GM12801 (cell line): ENCODE measurements around the gene SGPL1.

Experiments used
- TF ChIP-seq, protein P1 (sequence below): IDR thresholded peaks from one replicate; pipeline ENCODE4 v1.5.1; 2011; ENCODE audit warnings: control low read depth; ENCODE audit not compliant: insufficient read length; ENCODE audit errors: extremely low read depth

Gene SGPL1

DNA sequence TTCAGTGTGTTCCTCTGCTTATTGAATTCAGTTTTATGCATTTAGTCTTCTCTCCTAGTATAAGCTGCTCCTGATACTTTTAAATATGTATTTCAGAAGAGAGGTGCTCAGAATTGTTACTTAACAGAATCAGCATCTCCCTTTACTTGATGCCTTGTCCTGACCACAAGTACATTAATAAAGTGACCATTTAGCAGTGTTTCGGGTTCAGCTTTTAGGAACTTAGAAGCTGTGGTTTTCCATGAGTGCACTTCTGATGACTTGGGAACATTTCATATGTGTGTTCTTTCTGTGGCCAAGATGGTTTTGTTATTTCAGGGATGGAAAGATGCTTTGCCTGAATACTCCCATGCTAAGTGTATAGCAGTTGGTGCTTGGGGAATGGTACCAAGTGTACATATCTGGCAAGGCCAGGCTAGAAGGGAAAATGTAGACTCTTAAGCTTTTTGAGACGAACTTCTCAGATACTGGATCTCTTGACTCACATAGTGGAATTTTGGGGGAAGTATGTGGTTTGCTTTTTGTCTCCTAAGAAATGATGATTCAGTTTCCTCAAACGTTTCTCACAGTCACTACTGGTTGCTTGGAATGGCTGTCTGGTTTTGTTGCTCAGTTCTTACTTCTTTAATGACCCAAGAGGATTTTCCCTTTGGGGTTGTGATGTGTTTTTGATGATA is 17.2 kb downstream of the SGPL1 start:
- TF ChIP-seq, protein P1, sequence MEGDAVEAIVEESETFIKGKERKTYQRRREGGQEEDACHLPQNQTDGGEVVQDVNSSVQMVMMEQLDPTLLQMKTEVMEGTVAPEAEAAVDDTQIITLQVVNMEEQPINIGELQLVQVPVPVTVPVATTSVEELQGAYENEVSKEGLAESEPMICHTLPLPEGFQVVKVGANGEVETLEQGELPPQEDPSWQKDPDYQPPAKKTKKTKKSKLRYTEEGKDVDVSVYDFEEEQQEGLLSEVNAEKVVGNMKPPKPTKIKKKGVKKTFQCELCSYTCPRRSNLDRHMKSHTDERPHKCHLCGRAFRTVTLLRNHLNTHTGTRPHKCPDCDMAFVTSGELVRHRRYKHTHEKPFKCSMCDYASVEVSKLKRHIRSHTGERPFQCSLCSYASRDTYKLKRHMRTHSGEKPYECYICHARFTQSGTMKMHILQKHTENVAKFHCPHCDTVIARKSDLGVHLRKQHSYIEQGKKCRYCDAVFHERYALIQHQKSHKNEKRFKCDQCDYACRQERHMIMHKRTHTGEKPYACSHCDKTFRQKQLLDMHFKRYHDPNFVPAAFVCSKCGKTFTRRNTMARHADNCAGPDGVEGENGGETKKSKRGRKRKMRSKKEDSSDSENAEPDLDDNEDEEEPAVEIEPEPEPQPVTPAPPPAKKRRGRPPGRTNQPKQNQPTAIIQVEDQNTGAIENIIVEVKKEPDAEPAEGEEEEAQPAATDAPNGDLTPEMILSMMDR: no peak

DNA sequence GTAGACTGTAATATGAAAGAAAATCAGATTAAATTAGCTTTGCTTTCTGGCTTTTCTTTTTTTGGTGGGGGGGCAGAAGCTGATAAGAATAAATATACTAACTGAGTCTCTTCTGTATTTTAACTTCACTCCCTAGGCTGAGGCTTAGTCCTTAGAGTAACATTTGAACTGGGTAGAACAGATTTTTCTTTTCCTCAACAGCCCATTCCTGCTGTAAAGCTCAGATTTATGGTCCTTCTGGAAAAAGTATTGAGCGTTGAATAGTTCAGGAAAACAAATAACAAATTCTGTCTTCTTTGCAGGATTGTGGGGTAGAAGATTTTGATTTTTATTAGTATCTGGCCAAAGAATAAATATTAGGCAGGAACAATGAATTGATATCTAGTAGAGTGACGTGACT is 17.9 kb downstream of the SGPL1 start:
- TF ChIP-seq, protein P1: no peak

DNA sequence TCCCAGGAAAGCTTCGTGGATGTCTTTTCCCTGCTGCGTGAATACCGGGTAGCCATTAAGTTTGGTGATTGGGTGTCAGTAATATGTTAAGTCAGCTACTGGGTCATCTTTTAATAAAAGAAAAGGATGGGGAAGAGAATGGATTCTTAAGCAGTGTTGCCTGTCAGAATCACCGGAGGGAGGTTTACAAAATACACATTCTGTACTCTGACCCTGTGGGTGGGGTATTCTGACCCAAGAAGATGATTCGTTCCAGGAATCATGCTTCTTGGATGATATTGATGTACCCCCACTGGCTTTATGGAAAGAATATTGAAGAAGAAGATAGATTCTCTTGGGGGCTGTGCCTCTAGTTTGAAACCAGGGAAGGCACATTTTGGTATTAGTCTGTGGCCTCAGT is 18.3 kb downstream of the SGPL1 start:
- TF ChIP-seq, protein P1: no peak

DNA sequence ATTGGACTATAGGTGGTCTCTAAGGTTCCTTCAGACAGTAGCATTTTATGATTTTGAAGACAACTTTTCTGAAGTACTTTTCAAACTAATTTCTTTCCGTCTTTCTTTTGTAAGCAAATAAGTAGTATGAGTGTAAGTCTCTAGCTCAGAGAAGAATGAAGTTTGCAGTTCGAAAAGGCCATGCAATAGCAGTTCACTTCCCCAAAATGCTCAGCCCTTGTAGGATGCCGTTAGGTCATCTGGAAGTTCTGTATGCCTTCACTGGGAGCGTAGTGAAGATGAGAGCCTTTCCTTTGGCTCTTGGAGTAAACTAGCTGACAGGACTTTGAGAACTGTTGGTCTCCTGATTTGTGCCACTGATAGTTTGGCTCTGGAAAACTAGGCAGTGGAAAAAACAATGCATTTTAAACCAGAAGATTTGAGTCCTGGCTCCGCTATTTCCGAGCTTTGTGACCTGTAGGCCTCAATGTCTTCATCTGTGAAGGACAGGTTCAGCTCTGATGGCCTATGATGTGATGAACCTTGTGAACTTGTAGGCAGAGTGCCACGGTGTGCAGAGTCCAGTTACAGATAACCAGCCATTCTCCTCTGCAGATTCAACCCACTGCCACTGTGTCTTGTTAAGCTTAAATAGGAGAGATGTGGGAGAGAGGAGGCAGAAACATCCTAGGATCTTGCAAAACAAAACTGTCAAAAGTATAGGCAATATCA is 18.8 kb downstream of the SGPL1 start:
- TF ChIP-seq, protein P1: no peak

DNA sequence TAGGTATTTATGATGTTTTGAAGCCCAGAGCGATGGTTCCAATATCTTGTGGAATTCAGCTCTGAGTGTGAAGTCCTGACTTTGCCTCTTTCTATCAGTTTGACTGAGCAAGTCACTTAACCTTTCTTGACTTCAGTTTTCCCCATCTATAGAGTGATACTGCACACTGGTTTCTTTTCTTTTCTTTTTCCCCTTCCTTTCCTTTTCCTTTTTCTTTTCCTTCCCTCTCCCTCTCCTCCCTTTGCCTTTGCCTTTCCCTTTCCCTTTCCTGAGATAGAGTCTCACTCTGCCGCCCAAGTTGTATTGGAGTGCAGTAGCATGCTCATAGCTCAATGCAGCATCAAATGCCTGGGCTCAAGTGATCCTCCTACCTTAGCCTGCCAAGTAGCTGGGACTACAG is 20.6 kb downstream of the SGPL1 start:
- TF ChIP-seq, protein P1: no peak

DNA sequence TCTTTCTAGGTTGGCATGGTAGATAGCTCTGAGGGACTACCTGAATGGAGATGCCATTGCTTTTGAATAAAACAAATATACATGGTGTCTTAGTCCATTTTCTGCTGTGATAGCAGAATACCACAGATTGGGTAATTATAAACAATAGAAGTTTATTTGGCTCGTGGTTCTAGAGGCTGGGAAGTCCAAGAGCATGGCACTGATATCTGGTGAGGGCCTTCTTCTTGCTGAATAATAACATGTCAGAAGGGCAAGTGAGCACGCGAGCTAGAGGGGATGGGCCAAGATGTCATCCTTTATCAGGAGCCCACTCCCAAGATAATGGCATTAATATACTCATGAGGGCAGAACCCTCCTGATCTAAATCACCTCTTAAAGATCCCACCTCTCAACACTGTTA is 21.9 kb downstream of the SGPL1 start:
- TF ChIP-seq, protein P1: no peak

DNA sequence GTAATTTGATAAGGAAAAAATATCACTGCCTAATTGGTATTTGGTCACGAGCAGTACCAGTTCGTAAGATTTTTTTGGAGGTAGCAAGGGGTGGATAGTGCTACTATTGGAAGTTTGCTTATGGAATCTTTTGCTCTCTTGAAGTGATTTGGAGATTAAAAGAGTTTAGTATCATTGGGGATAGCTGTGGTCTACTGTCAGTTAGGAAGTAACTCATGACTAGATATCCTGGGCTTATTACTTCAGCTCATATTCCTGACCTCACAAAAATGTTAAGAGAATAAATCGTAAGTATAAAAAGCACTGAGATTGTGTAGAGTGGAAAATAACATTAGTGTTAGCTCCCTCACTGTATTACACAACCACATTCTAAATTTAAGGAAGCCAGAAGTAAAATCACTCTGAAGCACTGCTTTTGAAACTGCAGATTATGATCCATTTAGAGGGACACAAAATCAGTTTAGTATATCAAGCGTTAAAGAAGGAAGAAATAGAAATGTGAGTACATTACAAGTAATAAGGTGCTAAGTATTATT is 22.6 kb downstream of the SGPL1 start:
- TF ChIP-seq, protein P1: no peak
